ENCODE results near the gene PRRG2.
"Not testable (repeated sequence)": the region's sequence is repeated elsewhere in the genome, so short reads cannot be mapped to it uniquely, and the experiment has no call there.

Gene PRRG2

GRCh38 chr19:49614096-49614833, 33.1 kb downstream of the PRRG2 start:
- DNase-seq, result no peak

- no peak for DNase-seq
These were observed 34.7 kb downstream of the PRRG2 start for GRCh38 chr19:49615861-49616260.

- DNase-seq, result no peak
These were observed 35.4 kb downstream of the PRRG2 start for GRCh38 chr19:49616532-49616931.

DNA sequence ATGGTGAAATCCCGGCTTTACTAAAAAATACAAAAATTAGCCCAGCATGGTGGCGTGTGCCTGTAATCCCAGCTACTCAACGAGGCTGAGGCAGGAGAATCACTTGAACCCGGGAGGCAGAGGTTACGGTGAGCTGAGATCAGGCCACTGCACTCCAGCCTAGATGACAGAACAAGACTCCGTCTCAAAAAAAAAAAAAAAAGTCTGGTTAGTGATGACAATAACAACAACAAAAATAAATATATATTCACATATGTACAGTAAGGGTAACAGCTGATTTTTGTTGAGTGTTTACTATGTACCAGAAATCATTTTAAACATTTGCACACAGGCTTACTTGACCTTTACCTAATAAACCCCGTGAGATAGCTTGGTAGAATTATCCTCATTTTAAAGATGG, 35.8 kb downstream of the PRRG2 start:
- DNase-seq, result no peak

DNA sequence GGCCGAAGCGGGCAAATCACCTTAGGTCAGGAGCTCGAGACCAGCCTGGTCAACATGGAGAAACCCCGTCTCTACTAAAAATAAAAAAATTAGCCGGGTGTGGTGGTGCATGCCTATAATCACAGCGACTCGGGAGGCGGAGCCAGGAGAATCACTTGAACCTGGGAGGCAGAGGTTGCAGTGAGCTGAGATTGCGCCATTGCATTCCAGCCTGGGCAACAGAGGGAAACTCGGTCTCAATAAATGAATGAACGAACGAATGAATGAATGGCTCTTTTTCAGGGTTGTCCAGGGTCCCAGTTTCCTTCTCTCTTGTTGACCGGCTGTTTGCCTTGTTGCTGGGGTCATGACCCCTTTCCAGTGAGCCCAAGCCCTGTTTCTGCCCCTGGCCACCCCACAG, 36.7 kb downstream of the PRRG2 start:
- DNase-seq, result not testable (repeated sequence)

- DNase-seq, result no peak
These were observed 44.1 kb downstream of the PRRG2 start for GRCh38 chr19:49624967-49625910.

GRCh38 chr19:49626226-49626625, 45.1 kb downstream of the PRRG2 start:
- DNase-seq, result no peak

GRCh38 chr19:49629659-49630058, 48.5 kb downstream of the PRRG2 start:
- no peak for DNase-seq

DNA sequence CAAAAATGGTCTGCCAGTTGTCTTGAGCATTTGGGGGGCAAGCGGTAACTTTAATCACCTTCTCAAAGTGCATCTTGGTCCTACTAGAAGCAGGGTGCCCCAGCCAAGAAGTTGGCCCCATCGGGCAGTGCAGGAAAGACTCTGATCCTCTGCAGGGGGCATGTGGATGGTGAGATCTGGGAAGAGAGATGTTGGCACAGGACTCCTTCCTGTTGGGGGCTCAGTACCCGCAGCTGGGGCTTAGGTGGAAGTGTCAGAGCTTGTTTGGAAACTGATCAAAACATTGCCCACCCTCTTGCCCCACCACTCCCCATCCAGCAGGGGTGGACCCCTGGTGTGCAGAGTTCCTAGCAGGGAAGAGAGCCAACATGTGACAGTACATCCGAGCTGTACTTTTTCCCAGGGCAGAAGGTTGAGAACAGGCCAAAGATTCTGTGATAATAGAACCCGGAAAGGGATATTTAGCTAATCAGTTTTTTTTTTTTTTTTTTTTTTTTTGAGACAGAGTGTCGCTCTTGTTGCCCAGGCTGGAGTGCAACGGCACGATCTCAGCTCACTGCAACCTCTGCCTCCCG, 50.0 kb downstream of the PRRG2 start:
- DNase-seq, result no peak

GRCh38 chr19:49631610-49632192, 50.6 kb downstream of the PRRG2 start:
- no peak for DNase-seq

- no peak for DNase-seq
These were observed 51.5 kb downstream of the PRRG2 start for GRCh38 chr19:49632576-49632975.

DNA sequence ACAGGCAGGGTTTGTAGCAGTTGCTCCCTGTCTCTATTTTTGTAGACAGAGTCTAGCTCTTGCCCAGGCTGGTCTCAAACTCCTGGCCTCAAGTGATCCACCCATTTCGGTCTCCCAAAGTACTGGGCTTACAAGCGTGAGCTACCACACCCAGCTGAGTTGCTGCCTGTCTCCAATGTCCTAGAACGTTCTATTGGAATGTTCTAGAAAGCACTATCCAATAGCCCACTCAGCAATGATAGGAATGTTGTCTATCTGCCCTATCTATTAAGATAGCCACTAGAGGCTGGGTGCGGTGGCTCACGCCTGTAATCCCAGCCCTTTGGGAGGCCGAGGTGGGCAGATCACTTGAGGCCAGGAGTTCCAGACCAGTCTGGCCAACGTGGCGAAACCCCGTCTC, 52.2 kb downstream of the PRRG2 start:
- DNase-seq, result not testable (repeated sequence)

GRCh38 chr19:49635530-49636232, 54.6 kb downstream of the PRRG2 start:
- DNase-seq, result no peak

DNA sequence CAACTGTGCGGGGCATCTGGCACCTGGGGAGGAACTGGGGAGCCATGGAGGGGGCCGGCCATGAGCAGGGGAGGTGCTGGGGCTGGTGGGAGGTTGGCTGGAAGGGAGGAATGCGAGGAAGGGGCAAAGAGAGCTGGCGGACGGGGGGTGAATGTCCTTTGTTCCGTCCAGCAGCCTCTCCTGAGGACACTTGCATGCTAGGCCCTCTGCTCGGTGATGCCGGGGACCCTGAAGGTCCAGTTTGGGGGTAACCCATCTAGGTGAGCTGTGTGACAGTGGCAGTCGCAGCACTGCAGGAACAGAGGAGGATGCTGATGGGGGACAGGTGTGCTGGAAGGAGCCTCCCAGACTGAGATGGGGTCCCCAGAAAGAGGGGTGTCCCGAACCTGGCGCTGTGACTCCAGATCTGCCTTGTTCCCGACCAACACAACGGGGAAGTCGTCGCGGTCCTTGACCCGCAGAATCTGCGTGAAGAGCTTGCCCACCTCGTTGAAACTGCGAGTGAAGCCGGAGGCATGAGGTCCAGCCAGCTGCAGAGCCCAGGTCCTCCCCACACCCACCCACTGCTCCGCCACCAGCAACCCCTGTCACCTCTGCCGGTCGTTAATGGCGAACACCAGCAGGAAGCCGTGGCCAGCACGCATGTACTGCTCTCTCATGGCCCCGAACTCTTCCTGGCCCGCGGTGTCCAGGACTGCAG, 55.3 kb downstream of the PRRG2 start:
- DNase-seq, result no peak

DNA sequence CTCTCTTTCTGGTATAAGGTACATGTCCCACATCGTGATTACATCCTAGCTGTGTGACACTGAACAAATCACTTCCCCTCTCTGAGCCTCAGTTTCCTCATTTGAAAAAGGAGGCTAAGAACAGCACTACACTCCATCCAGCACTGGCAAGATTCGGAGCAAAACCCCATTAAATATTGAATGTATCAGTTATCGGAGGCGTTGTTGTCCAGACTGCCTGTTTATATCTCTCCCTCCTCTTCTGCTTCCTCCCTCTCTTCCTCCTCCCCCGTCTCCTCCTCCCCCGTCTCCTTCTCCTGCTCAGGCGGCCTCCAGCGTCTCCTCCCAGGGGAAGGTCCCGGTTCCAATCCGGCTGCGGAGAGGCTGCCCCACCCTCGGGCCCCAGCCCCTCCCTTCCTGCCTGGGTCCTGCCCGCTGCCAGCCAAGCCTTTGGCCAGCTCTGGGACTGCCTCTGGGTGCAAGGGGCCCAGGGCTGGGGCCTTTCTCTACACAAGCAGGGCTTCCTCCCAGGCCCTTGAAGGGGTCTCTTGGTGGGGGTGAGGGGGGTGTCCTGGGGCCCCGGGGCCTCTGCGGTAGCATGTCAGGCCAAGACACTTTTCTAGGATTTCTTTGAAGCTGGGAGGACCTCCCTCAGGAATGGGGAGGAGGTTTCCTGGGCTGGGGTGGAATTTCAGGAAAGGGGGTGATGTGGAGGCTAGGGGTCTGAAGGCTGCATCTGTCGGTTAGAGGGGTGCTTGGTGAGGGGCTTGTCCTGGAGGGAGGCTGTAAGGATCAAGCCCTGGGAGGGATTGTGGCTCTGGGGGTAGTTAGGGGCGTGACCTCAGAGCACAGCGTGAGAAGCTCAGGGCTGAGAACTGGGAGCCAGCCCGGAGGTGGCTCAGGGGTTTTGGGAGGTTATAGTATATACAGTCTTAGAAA, 57.0 kb downstream of the PRRG2 start:
- peak; percentile 59 for DNase-seq

GRCh38 chr19:49639401-49640112, 58.4 kb downstream of the PRRG2 start:
- no peak for DNase-seq

- DNase-seq, result peak; percentile 100
These were observed 59.2 kb downstream of the PRRG2 start, which contains the start of gene RRAS for GRCh38 chr19:49640113-49640898. Gene RRAS, minus strand, starts transcription at chr19:49640143. Its CDS starts 45 bp downstream, at chr19:49640098.
